ENCODE results near the gene KCNG3.
"Not testable (repeated sequence)": the region's sequence is repeated elsewhere in the genome, so short reads cannot be mapped to it uniquely, and the experiment has no call there.

The KCNG3 gene

GRCh38 chr2:42424033-42424432, 69.7 kb downstream of the KCNG3 start:
- no peak for DNase-seq

GRCh38 chr2:42421601-42422239, 72.1 kb downstream of the KCNG3 start:
- no peak for DNase-seq

- no peak for DNase-seq
Observed at GRCh38 chr2:42421157-42421485, 72.7 kb downstream of the KCNG3 start.

- DNase-seq, result no peak
Observed at GRCh38 chr2:42414648-42415047, 79.1 kb downstream of the KCNG3 start.

GRCh38 chr2:42414158-42414557, 79.6 kb downstream of the KCNG3 start:
- DNase-seq, result no peak

GRCh38 chr2:42410742-42411514, 82.9 kb downstream of the KCNG3 start:
- DNase-seq, result no peak

- DNase-seq, result no peak
Observed at GRCh38 chr2:42408009-42408408, 85.8 kb downstream of the KCNG3 start.

- DNase-seq, result no peak
Observed at GRCh38 chr2:42407476-42407875, 86.3 kb downstream of the KCNG3 start.

- no peak for DNase-seq
Observed at GRCh38 chr2:42404676-42405075, 89.1 kb downstream of the KCNG3 start.

GRCh38 chr2:42401773-42402172, 92.0 kb downstream of the KCNG3 start:
- DNase-seq, result no peak

- not testable (repeated sequence) for DNase-seq
Observed at GRCh38 chr2:42398052-42398451, 95.7 kb downstream of the KCNG3 start.

- DNase-seq, result not testable (repeated sequence)
Observed at GRCh38 chr2:42393320-42393719, 100.5 kb downstream of the KCNG3 start.

- no peak for DNase-seq
Observed at GRCh38 chr2:42392191-42392590, 101.6 kb downstream of the KCNG3 start.

All from CD4-positive, alpha-beta T cell treated with Interferon alpha-2 for 1 hour (primary cell).